Measurements from ENCODE around the gene MLLT10.
A peak's percentile ranks its signal among the peaks of the same experiment; 100 is the strongest.

Gene MLLT10

DNA sequence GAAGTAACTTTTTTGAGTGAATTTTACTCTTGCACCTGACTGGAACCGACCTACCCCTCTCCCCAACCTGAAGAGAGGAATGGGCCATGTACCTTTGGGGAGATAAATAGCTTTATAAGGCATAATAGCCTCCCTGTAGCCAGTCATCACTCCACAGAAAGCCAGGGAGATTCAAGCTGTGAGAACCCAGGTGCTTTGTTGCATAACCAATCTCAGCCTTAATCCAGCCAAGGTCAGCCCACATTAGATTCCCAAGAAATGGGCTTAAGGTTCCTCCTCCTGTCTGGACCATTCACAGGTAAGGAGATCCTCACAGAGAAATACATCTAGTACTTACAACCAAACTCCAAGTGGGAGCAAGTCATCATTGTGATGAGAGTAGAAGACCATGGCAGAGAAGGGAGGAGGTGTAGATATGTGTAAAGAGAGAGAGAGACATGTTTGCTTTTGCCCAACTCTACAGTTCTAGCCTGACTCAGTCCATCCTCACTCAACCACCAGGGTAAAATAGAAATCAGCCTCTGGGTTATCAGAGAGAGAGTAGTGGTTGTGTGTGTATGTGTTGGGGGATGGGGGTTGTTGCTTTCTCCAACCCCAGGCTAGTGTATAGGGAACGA, 32.2 kb upstream of the MLLT10 start:
- no peak for DNase-seq

GRCh38 chr10:21502348-21502740, 31.7 kb upstream of the MLLT10 start:
- DNase-seq: no peak

GRCh38 chr10:21503542-21503941, 30.5 kb upstream of the MLLT10 start:
- no peak for DNase-seq

GRCh38 chr10:21505711-21506278, 28.2 kb upstream of the MLLT10 start:
- no peak for DNase-seq

- DNase-seq: peak; percentile 74 to 80
These were observed 27.7 kb upstream of the MLLT10 start for GRCh38 chr10:21506351-21506750.

DNA sequence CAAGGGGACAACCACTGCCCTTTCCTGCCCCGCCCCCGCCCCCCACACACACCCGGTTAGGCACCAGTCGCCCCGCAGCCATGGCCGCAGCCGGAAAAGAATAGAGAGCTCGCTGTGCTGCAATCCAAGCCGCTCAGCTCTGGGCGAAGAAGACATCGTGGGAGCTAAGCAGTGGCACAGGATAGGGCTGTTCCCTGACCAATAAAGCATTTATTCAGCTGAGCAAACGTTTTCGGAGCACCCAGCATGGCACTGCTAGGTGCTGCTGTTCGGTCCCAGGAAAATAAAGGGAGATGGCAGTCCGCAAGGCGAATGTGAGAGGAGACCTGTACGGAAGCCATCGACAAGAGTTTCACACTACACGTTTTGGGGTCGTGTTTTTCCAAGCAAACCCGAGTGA, 26.9 kb upstream of the MLLT10 start:
- DNase-seq: no peak

- no peak for DNase-seq
These were observed 25.2 kb upstream of the MLLT10 start for GRCh38 chr10:21508706-21509331.

GRCh38 chr10:21509341-21510240, 24.4 kb upstream of the MLLT10 start:
- no peak for DNase-seq

DNA sequence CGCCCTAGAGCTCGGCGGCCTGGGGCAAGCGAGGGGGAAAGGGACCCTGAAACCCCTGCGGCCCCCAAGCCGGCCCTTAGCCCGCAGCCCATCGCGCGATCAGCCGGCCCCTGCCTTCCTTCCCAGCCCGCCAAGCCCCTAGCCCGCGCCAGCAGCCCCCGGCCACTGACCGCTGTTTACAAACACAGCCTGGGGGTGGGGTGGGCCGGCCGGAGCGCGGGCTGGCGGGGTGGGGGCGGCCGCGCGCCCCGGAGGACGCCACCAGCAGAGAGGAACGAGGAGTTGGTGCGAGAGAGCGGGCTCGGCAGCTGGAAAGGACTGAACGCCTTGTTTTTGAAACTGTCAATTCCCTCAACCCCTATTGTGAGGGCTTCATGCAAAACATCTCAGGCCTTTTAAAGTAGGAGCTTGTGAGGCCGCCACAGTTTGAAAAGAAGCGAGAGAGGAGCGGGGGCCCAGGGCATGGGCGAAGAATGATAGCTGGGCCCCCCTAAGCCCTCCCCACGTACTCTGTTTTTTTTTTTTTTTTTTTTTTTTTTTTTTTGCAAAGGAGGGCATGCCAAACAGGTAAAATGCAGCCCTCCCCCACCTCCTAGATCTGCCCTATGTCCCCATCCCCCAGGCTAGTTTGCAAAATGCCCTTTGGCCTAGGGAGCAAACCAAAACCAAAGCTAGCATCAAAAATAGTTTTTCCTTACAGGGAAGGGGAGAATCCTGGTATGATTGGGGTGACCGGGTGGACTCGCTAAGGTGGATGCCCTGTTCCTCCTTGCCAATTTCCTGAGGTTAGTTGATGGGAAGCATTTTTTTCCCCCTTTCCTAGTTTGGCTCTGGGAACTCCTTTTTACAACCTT, 23.6 kb upstream of the MLLT10 start:
- DNase-seq: no peak

DNA sequence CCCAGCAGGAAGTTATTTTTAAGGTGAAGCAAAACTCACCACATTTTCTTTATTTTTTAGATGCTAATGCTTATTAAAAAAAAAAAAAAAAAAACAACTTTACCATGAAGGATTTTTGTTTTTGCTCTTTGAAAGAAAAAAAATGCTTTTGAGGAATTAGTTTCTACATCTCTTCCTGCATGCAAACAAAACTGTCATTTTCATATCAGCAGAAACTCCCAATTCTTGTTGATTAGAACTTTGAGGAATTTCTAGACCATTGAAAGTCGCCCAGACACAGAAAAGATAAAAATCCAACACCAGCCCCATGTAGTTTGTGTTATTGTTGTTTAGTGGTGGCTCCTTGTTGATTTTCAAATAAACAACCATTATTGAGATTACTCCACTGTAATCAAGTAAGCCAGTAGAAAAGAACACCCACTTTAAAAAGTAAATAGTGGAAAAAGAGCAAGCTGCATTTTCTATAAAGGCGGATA, 22.9 kb upstream of the MLLT10 start:
- DNase-seq: no peak

- no peak for DNase-seq
These were observed 22.0 kb upstream of the MLLT10 start for GRCh38 chr10:21511946-21512572.

DNA sequence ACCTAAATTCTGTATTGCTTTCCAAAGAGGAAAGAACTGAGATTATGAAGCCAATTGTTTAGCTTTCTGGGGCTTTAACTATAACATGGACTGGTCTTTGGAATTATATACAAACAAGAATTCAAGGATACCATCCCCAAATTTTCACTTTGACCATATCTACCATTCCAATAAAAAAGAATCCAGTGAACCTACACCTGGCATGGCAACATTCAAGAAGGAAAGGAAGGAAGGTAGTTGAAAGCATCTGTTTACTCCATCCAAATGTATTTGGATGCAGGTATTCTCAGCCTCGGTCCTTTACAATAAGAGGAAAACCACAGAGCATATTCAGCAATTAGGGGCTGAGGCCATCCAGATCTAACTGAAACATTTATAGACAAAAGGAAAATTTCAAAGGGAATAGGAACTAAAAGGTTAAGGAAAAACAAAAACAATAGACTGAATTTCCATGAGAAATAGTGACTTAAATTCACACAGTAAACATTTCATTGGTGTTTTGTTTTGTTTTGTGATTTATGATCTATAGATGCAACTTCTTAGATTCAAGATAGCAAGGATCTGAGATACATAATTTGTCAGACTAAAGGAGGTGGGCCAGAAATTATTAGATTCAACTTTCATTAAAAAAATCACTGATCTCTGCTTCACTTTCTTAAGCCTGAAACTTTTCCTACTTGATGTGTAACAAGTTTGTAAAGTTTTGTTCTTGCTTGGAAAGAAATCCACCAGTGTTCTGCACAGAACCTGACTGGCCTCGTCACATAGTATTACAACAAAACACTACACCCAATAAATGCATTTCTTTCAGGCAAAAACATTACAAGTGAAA, 21.2 kb upstream of the MLLT10 start:
- DNase-seq: no peak

GRCh38 chr10:21513405-21513788, 20.6 kb upstream of the MLLT10 start:
- DNase-seq: no peak

DNA sequence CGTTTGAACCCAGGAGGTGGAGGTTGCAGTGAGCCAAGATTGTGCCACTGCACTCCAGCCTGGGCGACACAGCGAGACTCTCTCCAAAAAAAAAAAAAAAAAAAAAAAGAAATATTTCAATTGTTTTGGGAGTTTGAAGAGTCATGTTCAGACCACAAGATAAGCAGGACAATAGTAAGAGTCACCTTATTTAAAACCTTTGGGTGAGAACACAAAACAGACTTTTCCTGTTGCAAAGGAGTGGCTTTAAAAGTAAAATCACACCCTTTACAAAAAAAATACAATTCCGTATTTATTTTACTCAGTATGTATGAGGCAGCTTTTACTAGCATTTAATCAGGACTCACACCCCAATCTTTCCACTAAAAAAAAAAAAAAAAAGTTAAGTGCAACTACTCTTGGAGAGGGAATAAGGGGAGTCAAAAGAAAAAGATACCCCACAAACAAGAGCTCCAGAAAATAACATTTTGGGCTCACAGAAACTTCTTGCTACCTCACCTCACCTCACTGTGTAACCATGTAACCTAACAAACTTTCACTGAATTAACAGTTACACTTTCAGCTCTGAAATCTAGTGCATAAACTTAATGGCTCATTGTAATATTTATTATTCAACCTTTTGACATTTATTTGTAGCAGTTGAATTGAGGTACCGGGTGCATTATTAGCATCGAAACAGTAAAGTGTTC, 19.8 kb upstream of the MLLT10 start:
- DNase-seq: no peak

DNA sequence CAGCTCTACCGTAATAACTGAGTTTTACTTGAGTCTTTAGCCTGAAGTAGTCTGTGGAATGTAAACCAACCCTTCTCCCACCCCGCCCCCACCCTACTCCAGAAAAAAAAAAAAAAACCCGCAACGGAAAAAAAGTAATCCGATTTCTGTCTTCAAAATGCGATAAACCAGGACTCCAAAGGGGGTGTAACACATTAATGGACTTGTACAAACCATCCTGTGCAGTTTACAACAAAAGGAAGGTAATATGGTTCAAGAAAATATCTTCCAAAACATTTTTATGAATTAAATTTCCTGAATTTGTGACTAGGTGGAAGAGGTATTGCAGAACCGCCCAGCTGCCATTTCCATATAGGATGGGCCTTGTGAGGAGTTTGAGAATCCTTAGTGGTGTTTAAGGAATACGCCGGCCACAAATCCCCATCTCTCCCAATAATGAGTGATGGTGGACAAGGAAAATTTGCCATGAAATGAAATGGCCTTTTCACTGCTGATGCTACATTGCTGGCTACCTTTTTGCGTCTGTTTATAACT, 19.1 kb upstream of the MLLT10 start:
- no peak for DNase-seq

GRCh38 chr10:21515361-21516241, 18.4 kb upstream of the MLLT10 start:
- no peak for DNase-seq

DNA sequence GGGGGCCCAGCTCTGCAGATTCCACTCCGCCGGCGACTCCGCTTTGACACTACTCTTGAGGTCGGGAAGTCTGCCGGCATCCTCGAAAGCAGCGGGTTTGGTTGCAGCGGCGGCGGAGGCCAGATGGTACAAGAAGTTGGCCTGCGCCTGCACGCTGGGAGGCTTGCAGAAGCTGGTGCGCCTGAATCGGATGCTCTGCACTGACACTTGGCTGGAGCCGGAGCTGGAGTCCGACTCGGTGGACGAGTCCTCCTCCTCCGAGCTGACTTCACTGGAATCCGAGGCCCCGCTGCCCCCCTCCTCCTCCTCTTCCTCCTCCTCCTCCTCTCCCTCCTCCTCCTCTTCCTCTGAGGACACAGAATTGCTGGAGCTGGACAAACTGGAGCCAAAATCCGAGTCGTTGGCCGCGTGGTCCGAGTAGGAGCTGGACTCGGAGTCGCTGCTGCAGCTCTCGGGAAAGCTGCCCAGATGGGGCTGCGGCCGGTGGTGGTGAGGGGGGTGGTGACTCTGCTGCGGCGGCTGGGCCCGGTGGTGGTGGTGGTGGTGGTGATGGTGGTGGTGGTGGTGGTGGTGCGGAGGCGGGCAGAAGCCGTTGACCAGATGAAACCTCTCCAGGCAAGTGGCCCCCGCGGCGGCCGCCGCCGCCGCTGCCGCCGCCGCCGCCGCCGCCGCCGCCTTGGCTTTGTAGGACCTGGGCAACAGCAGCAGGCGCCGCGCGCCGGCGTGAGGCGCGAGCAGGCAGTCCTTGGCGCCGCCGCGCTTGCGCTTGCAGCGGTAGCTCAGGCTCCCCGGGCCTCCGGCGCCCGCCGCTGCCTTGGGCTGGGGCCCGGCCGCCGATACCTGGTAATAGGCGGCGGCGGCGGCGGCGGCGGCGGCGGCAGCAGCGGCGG, 17.5 kb upstream of the MLLT10 start:
- no peak for DNase-seq
